ENCODE measurements around the gene ERO1B.
A peak's percentile ranks its signal among the peaks of the same experiment; 100 is the strongest.
"Not testable (repeated sequence)": the region's sequence is repeated elsewhere in the genome, so short reads cannot be mapped to it uniquely, and the experiment has no call there.

Gene ERO1B, protein sequence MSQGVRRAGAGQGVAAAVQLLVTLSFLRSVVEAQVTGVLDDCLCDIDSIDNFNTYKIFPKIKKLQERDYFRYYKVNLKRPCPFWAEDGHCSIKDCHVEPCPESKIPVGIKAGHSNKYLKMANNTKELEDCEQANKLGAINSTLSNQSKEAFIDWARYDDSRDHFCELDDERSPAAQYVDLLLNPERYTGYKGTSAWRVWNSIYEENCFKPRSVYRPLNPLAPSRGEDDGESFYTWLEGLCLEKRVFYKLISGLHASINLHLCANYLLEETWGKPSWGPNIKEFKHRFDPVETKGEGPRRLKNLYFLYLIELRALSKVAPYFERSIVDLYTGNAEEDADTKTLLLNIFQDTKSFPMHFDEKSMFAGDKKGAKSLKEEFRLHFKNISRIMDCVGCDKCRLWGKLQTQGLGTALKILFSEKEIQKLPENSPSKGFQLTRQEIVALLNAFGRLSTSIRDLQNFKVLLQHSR

DNA sequence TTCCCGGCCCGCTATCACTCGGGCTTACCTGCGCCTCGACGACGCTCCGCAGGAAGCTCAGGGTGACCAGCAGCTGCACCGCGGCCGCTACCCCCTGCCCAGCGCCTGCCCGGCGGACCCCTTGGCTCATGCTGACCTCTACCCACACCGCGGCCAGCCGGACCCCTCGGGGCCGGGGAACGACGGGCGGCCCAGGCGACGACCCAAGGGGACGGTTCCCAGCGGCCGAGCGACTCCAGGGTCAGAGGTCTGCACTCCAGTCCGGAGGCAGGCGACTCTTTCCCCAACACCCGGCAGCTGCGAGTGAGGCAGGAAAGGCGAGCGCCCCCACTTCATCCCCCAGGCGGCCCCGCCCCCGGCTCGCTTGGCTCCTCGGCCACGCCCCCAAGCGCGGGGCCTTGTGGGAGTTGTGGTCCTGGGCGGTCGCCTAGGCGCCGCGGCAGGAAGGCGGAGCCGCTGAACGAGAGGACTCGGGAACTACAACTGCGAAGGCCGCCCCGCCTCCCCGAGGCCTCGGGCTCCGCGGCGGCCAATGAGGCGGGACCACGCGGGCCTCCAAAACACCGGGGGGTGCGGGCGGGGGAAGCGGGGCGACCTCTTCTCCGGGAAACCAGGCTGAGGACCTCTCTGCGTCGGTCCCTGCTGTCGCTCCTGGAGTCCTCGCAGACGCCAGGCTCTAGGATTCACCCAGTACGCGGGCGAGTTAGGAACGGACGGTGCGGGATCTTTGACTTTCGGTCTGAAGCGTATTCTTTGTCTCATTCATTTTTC, at the start of gene ERO1B:
TSS of gene ERO1B (minus strand) at position 305 of the 771 bp plus-strand sequence. CDS start at position 130, 175 bp downstream.
- H3K9me3 ChIP-seq (ENCODE audit: severe bottlenecking), result no peaks in the 10 kb centered on the region
- H3K4me3 ChIP-seq (ENCODE audit: low read depth, low read length), result peak within 1 kb of the TSS; percentile 63
- H3K27ac ChIP-seq, result peak within 1 kb of the TSS; percentile 34; the same call in 1 of the 2 replicates
- H3K36me3 ChIP-seq, result no peaks in the 10 kb centered on the region
- TF ChIP-seq, protein P1, sequence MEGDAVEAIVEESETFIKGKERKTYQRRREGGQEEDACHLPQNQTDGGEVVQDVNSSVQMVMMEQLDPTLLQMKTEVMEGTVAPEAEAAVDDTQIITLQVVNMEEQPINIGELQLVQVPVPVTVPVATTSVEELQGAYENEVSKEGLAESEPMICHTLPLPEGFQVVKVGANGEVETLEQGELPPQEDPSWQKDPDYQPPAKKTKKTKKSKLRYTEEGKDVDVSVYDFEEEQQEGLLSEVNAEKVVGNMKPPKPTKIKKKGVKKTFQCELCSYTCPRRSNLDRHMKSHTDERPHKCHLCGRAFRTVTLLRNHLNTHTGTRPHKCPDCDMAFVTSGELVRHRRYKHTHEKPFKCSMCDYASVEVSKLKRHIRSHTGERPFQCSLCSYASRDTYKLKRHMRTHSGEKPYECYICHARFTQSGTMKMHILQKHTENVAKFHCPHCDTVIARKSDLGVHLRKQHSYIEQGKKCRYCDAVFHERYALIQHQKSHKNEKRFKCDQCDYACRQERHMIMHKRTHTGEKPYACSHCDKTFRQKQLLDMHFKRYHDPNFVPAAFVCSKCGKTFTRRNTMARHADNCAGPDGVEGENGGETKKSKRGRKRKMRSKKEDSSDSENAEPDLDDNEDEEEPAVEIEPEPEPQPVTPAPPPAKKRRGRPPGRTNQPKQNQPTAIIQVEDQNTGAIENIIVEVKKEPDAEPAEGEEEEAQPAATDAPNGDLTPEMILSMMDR (IDR thresholded peaks at IDR 0.05; ENCODE audit: low read depth, low read length), result no peak
- peaks cover 5% of the 10 kb centered on the region for H3K27me3 ChIP-seq (ENCODE audit: insufficient read depth, low read depth, severe bottlenecking)
- DNase-seq, result peak; percentile 98

DNA sequence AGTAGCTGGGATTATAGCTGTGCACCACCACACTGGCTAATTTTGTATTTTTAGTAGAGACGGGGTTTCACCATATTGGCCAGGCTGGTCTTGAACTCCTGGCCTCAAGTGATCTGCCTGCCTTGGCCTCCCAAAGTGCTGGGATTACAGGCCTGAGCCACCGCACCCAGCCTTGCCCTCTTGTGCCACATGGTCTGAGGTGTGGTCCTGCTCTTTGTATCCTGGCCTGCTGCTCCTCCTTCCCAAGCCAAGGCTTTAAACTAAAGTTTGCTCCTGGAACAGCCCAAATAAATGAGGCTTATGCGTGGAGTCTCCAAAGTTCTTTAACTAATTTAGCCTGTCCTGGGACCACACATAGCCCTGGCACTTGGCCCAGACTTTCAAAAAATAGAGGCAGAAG, 49.7 kb upstream of the ERO1B start:
- not testable (repeated sequence) for H3K36me3 ChIP-seq; H3K27me3 ChIP-seq (ENCODE audit: insufficient read depth, low read depth, severe bottlenecking); H3K4me3 ChIP-seq (ENCODE audit: low read depth, low read length); H3K9me3 ChIP-seq (ENCODE audit: severe bottlenecking); H3K27ac ChIP-seq; DNase-seq

DNA sequence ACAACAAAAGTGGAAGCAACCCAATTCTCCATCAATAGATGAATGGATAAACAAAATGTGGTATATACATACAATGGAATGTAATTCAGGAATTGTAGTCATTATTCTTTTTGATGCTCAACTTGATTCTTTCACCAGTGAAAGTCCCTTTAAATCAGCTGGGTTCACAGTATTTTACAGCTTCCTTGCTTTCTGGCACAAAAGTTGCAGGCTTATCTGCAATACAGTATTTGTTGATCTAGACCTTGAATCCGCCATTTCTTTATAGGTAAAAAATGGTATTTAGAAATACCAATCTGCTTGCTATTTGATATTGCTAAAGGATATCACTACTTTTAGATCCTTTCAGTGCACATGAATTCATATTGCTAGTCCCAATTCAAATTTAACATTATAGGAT, 44.7 kb upstream of the ERO1B start:
- Histone ChIP-seq H3K4me3 (ENCODE audit: low read depth, low read length) (no peak overlapping the region), H3K9me3 (ENCODE audit: severe bottlenecking) (peaks cover 12% of the 10 kb centered on the region), H3K27me3 (ENCODE audit: insufficient read depth, low read depth, severe bottlenecking) (no peaks in the 10 kb centered on the region), H3K36me3 (no peaks in the 10 kb centered on the region), H3K27ac (no peak overlapping the region)
- TF ChIP-seq, protein P1 (IDR thresholded peaks at IDR 0.05; ENCODE audit: low read depth, low read length), result no peak
- no peak for DNase-seq

DNA sequence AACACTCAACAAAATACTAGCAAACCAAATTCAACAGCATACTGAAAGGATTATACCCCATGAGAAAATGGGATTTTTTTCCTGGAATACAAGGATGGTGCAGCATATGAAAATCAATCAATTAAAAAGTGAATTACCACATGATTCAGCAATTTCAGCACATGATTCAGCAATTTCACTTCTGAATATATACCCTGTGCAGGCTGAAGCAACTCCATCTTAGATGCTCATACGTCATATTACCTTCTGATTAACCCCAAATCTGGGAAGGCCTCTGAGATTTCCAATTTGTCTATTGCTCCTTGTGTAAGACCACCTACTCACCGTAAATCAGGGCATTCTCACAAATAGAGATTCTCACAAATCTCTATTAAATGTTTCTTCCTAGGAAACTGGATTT, 43.8 kb upstream of the ERO1B start:
- no peak for DNase-seq
- TF ChIP-seq, protein P1 (IDR thresholded peaks at IDR 0.05; ENCODE audit: low read depth, low read length), result no peak
- Histone ChIP-seq H3K9me3 (ENCODE audit: severe bottlenecking) (peaks cover 12% of the 10 kb centered on the region), H3K4me3 (ENCODE audit: low read depth, low read length) (no peak overlapping the region), H3K27ac (no peak overlapping the region), H3K27me3 (ENCODE audit: insufficient read depth, low read depth, severe bottlenecking) (no peaks in the 10 kb centered on the region), H3K36me3 (no peaks in the 10 kb centered on the region)

DNA sequence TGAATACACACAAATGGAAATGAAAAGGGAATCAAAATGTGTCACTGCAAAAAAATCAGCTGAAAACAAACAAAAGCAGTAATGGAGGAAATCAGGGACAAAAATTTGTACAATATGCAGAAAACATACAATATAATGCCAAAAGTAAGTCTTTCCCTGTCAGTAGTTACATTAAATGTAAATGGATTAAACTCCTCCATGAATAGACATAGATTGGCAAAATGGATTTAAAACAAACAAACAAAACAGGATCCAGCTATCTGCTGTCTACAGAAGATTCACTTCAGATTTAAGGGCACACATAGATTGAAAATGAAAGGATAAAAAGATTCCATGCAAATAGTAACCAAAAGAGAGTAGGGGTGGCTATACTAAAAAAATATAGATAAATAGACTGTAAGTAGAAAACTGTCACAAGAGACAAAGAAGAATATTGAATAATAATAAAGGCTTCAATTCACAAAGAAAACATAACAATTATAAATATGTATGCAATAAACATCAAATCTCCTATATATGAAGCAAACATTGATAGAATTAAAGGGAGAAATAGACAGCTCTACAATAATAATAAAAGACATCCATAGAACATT, 42.2 kb upstream of the ERO1B start:
- DNase-seq, result no peak
- no peaks in the 10 kb centered on the region for H3K36me3 ChIP-seq
- no peak overlapping the region for H3K4me3 ChIP-seq (ENCODE audit: low read depth, low read length)
- H3K27me3 ChIP-seq (ENCODE audit: insufficient read depth, low read depth, severe bottlenecking), result no peaks in the 10 kb centered on the region
- H3K9me3 ChIP-seq (ENCODE audit: severe bottlenecking), result peaks cover 12% of the 10 kb centered on the region
- no peak overlapping the region for H3K27ac ChIP-seq
- TF ChIP-seq, protein P1 (IDR thresholded peaks at IDR 0.05; ENCODE audit: low read depth, low read length), result no peak
